Pons (tissue), 1 donor: ENCODE results near the gene SOX13.

Experiments
- DNase-seq: peaks from one replicate; pipeline ENCODE4 v3.0.0-alpha.2; 2016; ENCODE audit warnings: low spot score

Gene SOX13

GRCh38 chr1:204132718-204133117 lies 59.8 kb downstream of the SOX13 start:
- no peak for DNase-seq

GRCh38 chr1:204134103-204134502 lies 61.2 kb downstream of the SOX13 start:
- DNase-seq, result no peak

- no peak for DNase-seq
Observed at GRCh38 chr1:204136814-204137213, 63.9 kb downstream of the SOX13 start.

- no peak for DNase-seq
Observed at GRCh38 chr1:204139088-204139487, 66.2 kb downstream of the SOX13 start.

- no peak for DNase-seq
Observed at GRCh38 chr1:204139952-204140351, 67.0 kb downstream of the SOX13 start.

- DNase-seq, result no peak
Observed at GRCh38 chr1:204141131-204141530, 68.2 kb downstream of the SOX13 start.

- DNase-seq, result no peak
Observed at GRCh38 chr1:204142032-204142974, 69.4 kb downstream of the SOX13 start.

- DNase-seq, result no peak
Observed at GRCh38 chr1:204143276-204144041, 70.5 kb downstream of the SOX13 start.

GRCh38 chr1:204145033-204145504 lies 72.2 kb downstream of the SOX13 start:
- DNase-seq, result no peak

GRCh38 chr1:204146309-204146708 lies 73.4 kb downstream of the SOX13 start:
- DNase-seq, result no peak

- DNase-seq, result no peak
Observed at GRCh38 chr1:204146965-204147364, 74.0 kb downstream of the SOX13 start.

GRCh38 chr1:204147406-204148383 lies 74.8 kb downstream of the SOX13 start:
- DNase-seq, result peak; percentile 19

GRCh38 chr1:204149107-204149506 lies 76.2 kb downstream of the SOX13 start:
- no peak for DNase-seq

GRCh38 chr1:204149635-204150565 lies 77.0 kb downstream of the SOX13 start:
- DNase-seq, result no peak

- DNase-seq, result no peak
Observed at GRCh38 chr1:204150702-204151551, 78.0 kb downstream of the SOX13 start.

- no peak for DNase-seq
Observed at GRCh38 chr1:204151552-204152309, 78.8 kb downstream of the SOX13 start, which contains the start of gene ETNK2. TSS of gene ETNK2 (minus strand) at chr1:204152044. CDS start at chr1:204151852, 192 bp downstream.

- DNase-seq, result no peak
Observed at GRCh38 chr1:204152310-204153044, 79.6 kb downstream of the SOX13 start.

GRCh38 chr1:204153667-204154066 lies 80.8 kb downstream of the SOX13 start:
- DNase-seq, result no peak
